ENCODE results near the gene CMIP.

DNA sequence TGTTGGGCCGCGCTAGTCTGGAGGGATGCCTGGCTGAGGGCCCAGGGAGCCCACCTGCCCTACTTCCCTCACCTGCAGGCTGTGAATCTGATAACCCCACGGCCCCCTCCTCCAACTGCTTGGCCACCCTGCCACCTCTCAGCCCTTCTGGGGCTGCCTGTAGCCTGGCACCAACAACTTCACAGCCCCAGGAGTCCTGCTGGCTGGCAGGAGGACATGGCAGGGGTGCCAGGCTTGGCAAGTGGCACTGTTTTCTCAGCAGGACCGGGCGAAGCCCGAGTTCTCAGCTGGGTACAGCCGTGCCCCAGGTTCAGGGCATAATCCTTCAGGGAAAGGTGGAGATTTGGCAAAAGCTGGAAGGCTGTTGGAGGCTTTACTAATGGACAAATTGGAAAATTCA lies 129.6 kb downstream of the CMIP start:
- TF ChIP-seq CTCF (IDR thresholded peaks at IDR 0.05) = no peak
- TF ChIP-seq POLR2AphosphoS5 (IDR thresholded peaks at IDR 0.05) = no peak

Measured in esophagus muscularis mucosa (tissue), 3 donors.